ENCODE results near the gene SERINC2. TPM values are rescaled to one million over a fixed set of nuclear protein-coding genes. Genes with fewer than 3 reads are reported as not detected.
"Not testable (repeated sequence)": the region's sequence is repeated elsewhere in the genome, so short reads cannot be mapped to it uniquely, and the experiment has no call there.

The SERINC2 gene
- total RNA-seq, 1 donor from 2014 or later: 9.1 TPM

GRCh38 chr1:31467005-31467674 lies 54.1 kb downstream of the SERINC2 start:
- DNase-seq (ENCODE audit: low read depth in 2 of 2): no peak

GRCh38 chr1:31470794-31471315 lies 57.8 kb downstream of the SERINC2 start:
- DNase-seq (ENCODE audit: low read depth in 2 of 2): no peak

GRCh38 chr1:31471452-31472313 lies 58.7 kb downstream of the SERINC2 start:
- peak; percentile 24 to 37 for DNase-seq (ENCODE audit: low read depth in 2 of 2)

- not testable (repeated sequence) for DNase-seq (ENCODE audit: low read depth in 2 of 2)
These were observed 59.3 kb downstream of the SERINC2 start for GRCh38 chr1:31472314-31472651.

GRCh38 chr1:31472673-31473072 lies 59.7 kb downstream of the SERINC2 start:
- not testable (repeated sequence) for DNase-seq (ENCODE audit: low read depth in 2 of 2)

- DNase-seq (ENCODE audit: low read depth in 2 of 2): not testable (repeated sequence)
These were observed 60.5 kb downstream of the SERINC2 start for GRCh38 chr1:31473508-31473907.

GRCh38 chr1:31474567-31474966 lies 61.6 kb downstream of the SERINC2 start:
- not testable (repeated sequence) for DNase-seq (ENCODE audit: low read depth in 2 of 2)

GRCh38 chr1:31476891-31477846 lies 64.2 kb downstream of the SERINC2 start:
- DNase-seq (ENCODE audit: low read depth in 2 of 2): peak in 1 of 2 donors; percentile 28

- DNase-seq (ENCODE audit: low read depth in 2 of 2): no peak
These were observed 65.2 kb downstream of the SERINC2 start for GRCh38 chr1:31478167-31478566.

GRCh38 chr1:31479811-31480210 lies 66.8 kb downstream of the SERINC2 start:
- no peak for DNase-seq (ENCODE audit: low read depth in 2 of 2)

- not testable (repeated sequence) for DNase-seq (ENCODE audit: low read depth in 2 of 2)
These were observed 67.4 kb downstream of the SERINC2 start for GRCh38 chr1:31480426-31480825.

GRCh38 chr1:31482482-31483011 lies 69.5 kb downstream of the SERINC2 start:
- DNase-seq (ENCODE audit: low read depth in 2 of 2): no peak

GRCh38 chr1:31483012-31483946 lies 70.3 kb downstream of the SERINC2 start:
- peak in 1 of 2 donors; percentile 12 for DNase-seq (ENCODE audit: low read depth in 2 of 2)

Other genes with a start within 250 kb of the SERINC2 start
- gene NKAIN1, start 173.3 kb upstream of the SERINC2 start, total RNA-seq: not detected in 2 replicates
- 99.2 and 110 TPM in 2 replicates for gene SNRNP40, start 116.4 kb upstream of the SERINC2 start, total RNA-seq
- 23.0 and 24.2 TPM in 2 replicates for gene ZCCHC17, start 116.2 kb upstream of the SERINC2 start, total RNA-seq
- 0.20 and 0.87 TPM in 2 replicates for gene FABP3, start 40.1 kb upstream of the SERINC2 start, total RNA-seq
- gene TINAGL1, start 163.3 kb downstream of the SERINC2 start, total RNA-seq: 229 and 317 TPM in 2 replicates
- gene HCRTR1, start 204.5 kb downstream of the SERINC2 start, total RNA-seq: 1.5 and 5.4 TPM in 2 replicates
- gene PEF1, start 231.7 kb downstream of the SERINC2 start, total RNA-seq: 97.9 and 132 TPM in 2 replicates